Measurements from ENCODE around the gene ATP8A2.

The ATP8A2 gene

GRCh38 chr13:25707726-25708125, 336.0 kb downstream of the ATP8A2 start:
- Histone ChIP-seq H3K27ac (no peak overlapping the region), H3K4me3 (no peak overlapping the region)

DNA sequence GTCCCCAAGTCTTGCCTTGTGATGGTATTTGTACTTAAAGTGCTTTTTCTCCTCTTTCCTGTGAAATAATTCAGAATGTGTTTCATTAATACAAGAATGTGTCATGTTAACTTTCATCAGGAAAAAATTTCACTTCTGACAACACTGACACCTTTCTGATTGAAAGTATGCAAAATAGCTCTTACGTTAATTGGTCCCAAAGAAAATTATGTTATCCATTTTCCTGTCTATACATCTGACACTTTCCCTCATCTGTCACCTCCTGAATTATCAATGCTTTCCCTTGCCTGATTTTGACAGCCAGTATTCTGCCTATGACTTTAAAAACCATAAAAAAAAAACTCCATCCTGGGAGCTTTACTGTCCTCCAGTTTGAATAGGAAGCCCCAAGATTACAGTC, 336.5 kb downstream of the ATP8A2 start:
- Histone ChIP-seq H3K27ac (no peak overlapping the region), H3K4me3 (no peak overlapping the region)

DNA sequence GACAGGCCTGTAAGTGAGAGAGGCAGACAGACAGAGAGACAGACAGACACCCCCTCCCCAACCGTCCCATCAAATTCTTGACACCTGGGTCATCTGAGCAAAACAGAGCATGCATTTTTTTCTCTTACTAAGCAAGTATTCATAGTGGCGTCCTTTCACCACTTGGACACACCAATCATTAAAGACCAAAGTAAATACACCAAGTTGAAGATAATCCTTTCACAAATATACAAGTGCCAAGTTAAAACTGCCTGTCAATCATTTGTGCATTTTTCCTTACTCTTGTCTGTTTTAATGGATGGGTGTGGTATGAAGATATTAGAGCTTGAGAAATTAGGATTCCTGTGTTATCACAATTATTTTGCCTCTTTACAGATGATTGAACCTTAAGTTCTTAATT, 337.3 kb downstream of the ATP8A2 start:
- no peak overlapping the region for H3K4me3 ChIP-seq
- H3K27ac ChIP-seq, result no peak overlapping the region

GRCh38 chr13:25715760-25716159, 344.0 kb downstream of the ATP8A2 start:
- Histone ChIP-seq H3K4me3 (no peak overlapping the region), H3K27ac (no peak overlapping the region)

- Histone ChIP-seq H3K27ac (no peak overlapping the region), H3K4me3 (no peak overlapping the region)
Observed at GRCh38 chr13:25717666-25718197, 346.0 kb downstream of the ATP8A2 start.

DNA sequence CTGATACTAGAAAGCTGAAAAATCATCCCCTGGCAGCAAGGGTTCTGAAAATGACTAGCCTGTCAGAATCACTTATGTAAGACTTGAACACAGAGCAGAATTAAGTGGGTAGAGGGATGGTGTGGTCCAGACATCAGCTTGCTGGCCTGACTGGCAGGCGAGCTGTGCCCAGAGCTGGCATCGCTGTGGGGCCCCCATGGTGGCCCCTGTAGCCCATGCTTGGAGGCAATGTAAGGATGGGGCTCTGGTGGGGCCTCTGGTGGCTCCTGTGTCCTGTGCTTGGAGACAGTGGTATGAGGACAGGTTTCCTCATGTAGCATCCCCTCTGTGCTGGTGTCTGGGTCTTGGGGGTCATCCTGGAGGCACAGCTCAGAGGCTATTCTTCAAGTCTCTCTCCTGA, 347.9 kb downstream of the ATP8A2 start:
- Histone ChIP-seq H3K27ac (no peak overlapping the region), H3K4me3 (no peak overlapping the region)

DNA sequence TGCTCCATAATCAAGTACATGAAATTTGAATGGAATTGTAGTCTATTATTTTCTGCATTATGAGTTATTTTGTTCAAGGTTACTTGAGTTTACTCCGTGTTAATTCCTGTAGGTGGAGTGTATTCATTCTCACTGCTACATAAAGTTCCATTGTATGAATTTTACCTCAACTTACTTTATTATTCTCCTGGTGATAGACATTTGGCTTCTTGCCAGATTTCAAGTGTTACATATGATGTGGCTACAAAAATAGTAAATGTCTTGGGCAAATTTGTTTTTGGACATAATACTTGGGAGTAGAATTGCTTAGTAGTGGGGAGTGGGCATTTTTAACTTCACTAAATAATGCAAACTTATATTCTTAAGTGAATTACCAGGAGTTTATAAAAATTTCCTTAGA, 351.1 kb downstream of the ATP8A2 start:
- H3K4me3 ChIP-seq, result no peak overlapping the region
- H3K27ac ChIP-seq, result no peak overlapping the region

- Histone ChIP-seq H3K27ac (no peak overlapping the region), H3K4me3 (no peak overlapping the region)
Observed at GRCh38 chr13:25725104-25725503, 353.3 kb downstream of the ATP8A2 start.

DNA sequence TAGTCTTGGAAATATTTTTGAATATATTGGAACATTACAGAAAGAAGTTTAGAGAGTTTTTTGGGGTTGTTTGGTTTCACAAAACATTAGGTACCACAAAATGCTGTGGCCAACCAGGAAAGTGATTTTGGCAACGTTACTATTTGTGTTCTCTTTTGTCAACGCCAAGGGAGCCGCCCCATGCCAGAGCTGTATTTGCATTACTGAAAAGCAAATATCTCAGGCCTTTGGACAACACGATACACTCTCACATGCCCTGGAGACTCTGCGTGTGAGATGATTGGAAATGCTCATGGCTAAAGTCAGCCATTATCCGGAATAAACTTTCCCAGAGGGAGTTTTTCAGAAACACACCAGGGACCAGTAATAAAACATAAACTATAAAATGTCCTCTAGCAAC, 355.5 kb downstream of the ATP8A2 start:
- H3K4me3 ChIP-seq, result no peak overlapping the region
- no peak overlapping the region for H3K27ac ChIP-seq

DNA sequence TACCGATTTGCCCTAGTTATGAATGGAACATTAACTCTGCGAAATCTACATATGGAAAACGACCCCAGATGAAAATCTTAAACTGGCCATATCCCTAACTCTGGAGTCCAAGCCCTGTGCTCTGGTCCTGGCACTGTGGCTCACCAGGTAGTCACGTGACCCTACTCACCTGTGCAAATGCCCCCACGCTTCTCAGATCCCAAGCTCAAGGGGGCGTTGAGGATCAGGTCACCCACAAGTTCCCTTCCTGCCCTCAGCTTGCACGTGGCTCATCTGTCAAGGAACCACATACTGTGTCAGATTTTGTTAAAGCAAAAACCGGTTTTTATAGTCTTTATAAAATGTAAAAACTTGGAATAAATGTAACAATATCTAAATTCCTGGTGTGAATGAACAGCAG, 356.0 kb downstream of the ATP8A2 start:
- Histone ChIP-seq H3K4me3 (no peak overlapping the region), H3K27ac (no peak overlapping the region)

DNA sequence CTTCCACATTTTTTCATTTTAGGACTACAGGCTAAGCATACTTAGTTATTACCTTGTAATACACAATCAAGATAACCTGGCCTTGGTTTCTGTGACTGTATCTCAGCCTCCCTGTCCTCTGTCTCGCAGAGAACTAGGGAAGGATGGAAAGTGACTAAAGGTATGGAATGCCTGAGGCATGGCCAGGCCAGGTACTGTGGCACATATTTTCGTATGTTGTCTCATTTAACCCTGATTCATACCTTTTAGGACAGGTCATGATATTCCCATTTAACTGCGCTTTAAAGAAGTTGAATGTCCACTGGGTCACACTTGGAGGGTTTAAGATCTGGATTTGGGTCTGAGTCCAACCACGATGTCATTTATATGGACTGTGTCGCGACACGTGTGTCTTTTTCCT, 357.4 kb downstream of the ATP8A2 start:
- Histone ChIP-seq H3K4me3 (no peak overlapping the region), H3K27ac (no peak overlapping the region)

- no peak overlapping the region for H3K4me3 ChIP-seq
Observed at GRCh38 chr13:25731037-25731436, 359.3 kb downstream of the ATP8A2 start.

GRCh38 chr13:25731536-25731935, 359.8 kb downstream of the ATP8A2 start:
- H3K27ac ChIP-seq, result no peak overlapping the region
- H3K4me3 ChIP-seq, result no peak overlapping the region

More at GRCh38 chr13:25731037-25731436, 359.3 kb downstream of the ATP8A2 start:
- no peak overlapping the region for H3K27ac ChIP-seq

- Histone ChIP-seq H3K27ac (no peak overlapping the region), H3K4me3 (no peak overlapping the region)
Observed at GRCh38 chr13:25732111-25732865, 360.5 kb downstream of the ATP8A2 start.

GRCh38 chr13:25733001-25733491, 361.3 kb downstream of the ATP8A2 start:
- no peak overlapping the region for H3K27ac ChIP-seq
- H3K4me3 ChIP-seq, result no peak overlapping the region

GRCh38 chr13:25733696-25734435, 362.1 kb downstream of the ATP8A2 start:
- Histone ChIP-seq H3K4me3 (no peak overlapping the region), H3K27ac (no peak overlapping the region)

- no peak overlapping the region for H3K4me3 ChIP-seq
- no peak overlapping the region for H3K27ac ChIP-seq
Observed at GRCh38 chr13:25738342-25739196, 366.8 kb downstream of the ATP8A2 start.

DNA sequence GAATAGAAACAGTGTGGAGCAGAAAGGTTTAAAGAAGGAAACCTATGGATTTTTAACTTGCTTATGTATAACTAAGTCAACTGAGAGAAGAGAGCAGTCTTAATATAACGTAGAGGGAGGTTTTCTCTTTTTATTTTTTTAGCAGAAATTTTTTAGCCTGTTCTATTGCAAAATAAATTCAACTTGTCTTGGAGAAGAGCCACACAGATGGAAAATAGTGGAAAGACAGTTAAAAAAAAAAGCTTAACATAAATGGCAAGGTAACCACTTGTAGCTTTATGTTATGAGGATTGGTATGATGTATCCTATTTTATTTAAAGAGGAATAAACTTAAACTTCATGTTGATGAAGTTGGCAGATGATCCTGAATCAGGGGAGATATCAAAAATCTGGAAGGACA, 367.6 kb downstream of the ATP8A2 start:
- no peak overlapping the region for H3K4me3 ChIP-seq

DNA sequence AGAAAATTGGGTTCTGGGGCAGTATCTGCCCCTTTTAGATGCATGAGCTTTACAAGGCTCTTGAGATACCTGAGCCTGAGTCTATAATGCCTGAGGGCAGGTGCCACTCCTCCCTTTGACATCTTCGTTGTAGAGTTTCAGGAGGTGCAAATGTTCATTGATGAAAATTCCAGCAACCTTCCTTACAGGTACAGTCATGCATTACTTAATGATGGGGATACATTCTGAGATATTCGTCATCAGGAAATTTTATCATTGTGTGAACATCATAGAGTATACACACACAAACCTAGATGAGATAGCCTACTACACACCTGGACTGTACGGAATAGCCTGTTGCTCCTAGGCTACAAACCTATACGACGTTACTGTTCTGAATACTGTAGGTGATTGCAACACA, 370.0 kb downstream of the ATP8A2 start:
- no peak overlapping the region for H3K4me3 ChIP-seq

More for the DNA sequence above, 367.6 kb downstream of the ATP8A2 start:
- no peak overlapping the region for H3K27ac ChIP-seq

GRCh38 chr13:25742220-25742619, 370.4 kb downstream of the ATP8A2 start:
- H3K27ac ChIP-seq, result no peak overlapping the region
- H3K4me3 ChIP-seq, result no peak overlapping the region

More for the DNA sequence above, 370.0 kb downstream of the ATP8A2 start:
- no peak overlapping the region for H3K27ac ChIP-seq
